Thyroid gland (tissue), 4 donors: Measurements from ENCODE around the gene TEX48. TPM values are rescaled to one million over a fixed set of nuclear protein-coding genes. Genes with fewer than 3 reads are reported as not detected.

Experiments
- DNase-seq, 2 donors: peaks; one replicate each; pipeline ENCODE4 v3.0.0-alpha.2; 2019
- H3K27ac ChIP-seq, 3 donors: fragments of 200-600 bp; sonication (generic); 1 replicate in 2 of 3; 2 replicates in 1 of 3; pipeline ENCODE4 v1.5.1; 2016 to 2019; ENCODE audit warnings: mild to moderate bottlenecking in 1 of 3, moderate library complexity in 1 of 3
- H3K27me3 ChIP-seq: fragments of 200-600 bp; sonication (generic); one replicate; pipeline ENCODE4 v1.5.1; 2019
- H3K36me3 ChIP-seq, 2 donors: fragments of 200-600 bp; sonication (generic); one replicate each; pipeline ENCODE4 v1.5.1; 2016 to 2019
- H3K4me1 ChIP-seq, 2 donors: fragments of 200-600 bp; sonication (generic); one replicate each; pipeline ENCODE4 v1.5.1; 2017 to 2019
- H3K4me3 ChIP-seq, 3 donors: fragments of 200-600 bp; sonication (generic); replicated peaks in 1 of 3; 1 replicate in 2 of 3; 2 replicates in 1 of 3; pipeline ENCODE4 v1.5.1; 2016; ENCODE audit warnings: mild to moderate bottlenecking in 1 of 3
- H3K9me3 ChIP-seq: fragments of 200-600 bp; sonication (generic); one replicate; pipeline ENCODE4 v1.5.1; 2017
- POLR2A ChIP-seq, 2 donors: fragments of 450-650 bp; IDR thresholded peaks; one replicate each; pipeline ENCODE4 v1.6.1; 2017; ENCODE audit warnings: antibody characterized with exemption in 2 of 2, mild to moderate bottlenecking in 2 of 2, moderate library complexity in 1 of 2
- WGBS, 2 donors: methylation state at CpG; one replicate each; pipeline ENCODE4 v1.1.5; 2017; 5-methylcytosine and 5-hydroxymethylcytosine counted together
- intact Hi-C: fragments of 100-400 bp; cut with DNase I; formaldehyde crosslinking; loops from one replicate; pipeline ENCODE4 v1.15.1; 2023
- total RNA-seq, 4 donors: library from RNA; depleted of rRNA; stranded (reverse); fragments of >200 nt; gene quantifications; one replicate each; pipeline ENCODE4 v1.2.3, GENCODE V29; 2016
- TF ChIP-seq, protein P1 (sequence below), 6 experiments: fragments of 200-600 bp in 3 of 6; fragments of 450-650 bp in 3 of 6; sonication (generic) in 3 of 6; IDR thresholded peaks; one replicate each; pipeline ENCODE4 v1.5.1; 2016 to 2019; ENCODE audit warnings: antibody characterized with exemption in 6 of 6, mild to moderate bottlenecking in 2 of 6, inconsistent platforms in 1 of 6, moderate library complexity in 1 of 6

The TEX48 gene
- total RNA-seq, 4 donors from 2014 or later: not detected

DNA sequence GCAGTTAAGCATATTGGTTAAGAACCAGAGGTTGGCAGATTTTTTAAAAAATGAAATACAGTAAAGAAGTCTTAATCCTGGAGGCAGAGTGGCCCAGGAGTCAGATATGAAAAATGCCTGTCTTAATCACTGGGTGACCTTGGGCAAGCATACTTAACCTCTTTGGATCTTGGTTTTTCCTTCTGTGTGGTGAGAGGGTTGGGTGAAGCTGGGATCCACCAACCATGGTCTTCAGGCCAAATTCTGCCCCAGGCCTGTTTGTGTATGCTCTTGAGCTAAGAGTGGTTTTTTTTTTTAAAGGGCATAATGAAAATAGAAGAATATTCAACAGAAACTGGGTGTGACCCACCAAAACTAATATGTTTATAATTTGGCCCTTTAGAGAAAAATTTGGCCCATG is 20.0 kb upstream of the TEX48 start:
- Histone ChIP-seq H3K4me1 (peaks cover 0 to 3% of the 10 kb centered on the region in 2 donors), H3K36me3 (no peaks in the 10 kb centered on the region), H3K4me3 (no peak overlapping the region), H3K9me3 (no peaks in the 10 kb centered on the region), H3K27me3 (no peaks in the 10 kb centered on the region), H3K27ac (no peak overlapping the region)
- no peak for TF ChIP-seq POLR2A (IDR thresholded peaks at IDR 0.05)
- TF ChIP-seq, protein P1, sequence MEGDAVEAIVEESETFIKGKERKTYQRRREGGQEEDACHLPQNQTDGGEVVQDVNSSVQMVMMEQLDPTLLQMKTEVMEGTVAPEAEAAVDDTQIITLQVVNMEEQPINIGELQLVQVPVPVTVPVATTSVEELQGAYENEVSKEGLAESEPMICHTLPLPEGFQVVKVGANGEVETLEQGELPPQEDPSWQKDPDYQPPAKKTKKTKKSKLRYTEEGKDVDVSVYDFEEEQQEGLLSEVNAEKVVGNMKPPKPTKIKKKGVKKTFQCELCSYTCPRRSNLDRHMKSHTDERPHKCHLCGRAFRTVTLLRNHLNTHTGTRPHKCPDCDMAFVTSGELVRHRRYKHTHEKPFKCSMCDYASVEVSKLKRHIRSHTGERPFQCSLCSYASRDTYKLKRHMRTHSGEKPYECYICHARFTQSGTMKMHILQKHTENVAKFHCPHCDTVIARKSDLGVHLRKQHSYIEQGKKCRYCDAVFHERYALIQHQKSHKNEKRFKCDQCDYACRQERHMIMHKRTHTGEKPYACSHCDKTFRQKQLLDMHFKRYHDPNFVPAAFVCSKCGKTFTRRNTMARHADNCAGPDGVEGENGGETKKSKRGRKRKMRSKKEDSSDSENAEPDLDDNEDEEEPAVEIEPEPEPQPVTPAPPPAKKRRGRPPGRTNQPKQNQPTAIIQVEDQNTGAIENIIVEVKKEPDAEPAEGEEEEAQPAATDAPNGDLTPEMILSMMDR (IDR thresholded peaks at IDR 0.05): no peak
- intact Hi-C loops: no loop called here
- no peak for DNase-seq

DNA sequence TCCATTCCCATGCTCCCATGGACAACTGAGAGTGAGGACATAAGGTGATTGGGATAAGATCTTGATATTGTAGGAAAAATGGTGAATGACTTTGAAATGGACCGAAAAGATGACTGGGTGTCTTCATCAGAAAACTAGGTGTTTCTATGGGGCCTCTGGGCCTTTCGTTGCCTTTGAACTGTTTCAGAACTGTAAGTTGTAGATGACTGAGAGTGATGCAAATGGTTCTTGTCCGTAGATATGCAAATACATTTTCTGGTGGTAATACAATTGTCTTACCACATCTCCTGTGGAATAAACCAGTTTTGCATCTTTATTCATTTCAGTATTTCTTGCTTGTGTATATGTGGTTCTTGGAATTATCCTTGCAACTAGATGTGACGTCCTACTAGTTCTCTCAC is 16.0 kb upstream of the TEX48 start:
- Histone ChIP-seq H3K36me3 (no peaks in the 10 kb centered on the region), H3K4me1 (peaks cover 3 to 7% of the 10 kb centered on the region in 2 donors), H3K27ac (no peak overlapping the region), H3K4me3 (no peak overlapping the region), H3K9me3 (no peaks in the 10 kb centered on the region), H3K27me3 (no peaks in the 10 kb centered on the region)
- 89 to 97% methylated on average over 4 of the region's 4 CpGs for WGBS, 2 donors
- no peak for DNase-seq
- intact Hi-C loops: no loop called here
- no peak for TF ChIP-seq POLR2A (IDR thresholded peaks at IDR 0.05)
- TF ChIP-seq, protein P1 (IDR thresholded peaks at IDR 0.05): no peak

DNA sequence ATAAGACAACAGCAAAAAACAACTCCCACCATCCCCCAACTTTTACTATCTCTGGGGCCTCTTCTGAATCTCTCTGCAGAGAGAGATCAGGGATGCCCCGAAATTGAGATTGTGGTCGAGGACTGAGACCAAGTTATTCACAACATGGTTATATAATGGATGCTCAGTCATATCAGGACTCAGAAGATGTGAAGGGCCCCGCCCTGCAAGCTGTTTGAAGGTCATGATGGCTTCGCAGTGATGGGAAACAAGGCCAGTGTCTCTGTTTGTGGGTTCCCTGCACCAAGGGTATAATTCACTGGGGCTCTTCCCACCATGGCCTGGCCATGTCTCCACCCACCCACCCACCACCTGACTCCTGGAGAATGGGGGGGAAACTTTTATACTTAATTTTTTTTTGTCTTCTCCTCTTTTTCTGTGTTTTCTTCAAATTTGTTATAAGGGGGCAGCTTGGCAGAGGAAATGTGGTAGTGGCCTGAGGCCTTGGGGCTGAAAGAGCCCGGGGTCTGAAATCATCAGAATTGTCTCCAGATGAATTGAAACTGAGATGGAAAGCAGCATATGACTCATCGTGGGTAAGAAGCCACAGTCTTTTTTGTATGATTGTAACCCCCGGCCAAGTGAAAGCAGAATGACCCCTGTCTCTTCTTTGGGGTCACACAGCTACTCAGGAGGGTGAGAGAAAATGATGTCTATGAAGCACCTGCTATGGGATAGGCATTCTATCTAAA is 15.0 kb upstream of the TEX48 start:
- H3K4me3 ChIP-seq: no peak overlapping the region
- no peak overlapping the region for H3K27ac ChIP-seq
- no peaks in the 10 kb centered on the region for H3K27me3 ChIP-seq
- peaks cover 3 to 9% of the 10 kb centered on the region in 2 donors for H3K4me1 ChIP-seq
- intact Hi-C loops: no loop called here
- no peak for TF ChIP-seq POLR2A (IDR thresholded peaks at IDR 0.05)
- TF ChIP-seq, protein P1 (IDR thresholded peaks at IDR 0.05): no peak
- no peaks in the 10 kb centered on the region for H3K36me3 ChIP-seq
- no peak for DNase-seq
- no peaks in the 10 kb centered on the region for H3K9me3 ChIP-seq
- 77 to 89% methylated on average over 7 of the region's 7 CpGs for WGBS, 2 donors

DNA sequence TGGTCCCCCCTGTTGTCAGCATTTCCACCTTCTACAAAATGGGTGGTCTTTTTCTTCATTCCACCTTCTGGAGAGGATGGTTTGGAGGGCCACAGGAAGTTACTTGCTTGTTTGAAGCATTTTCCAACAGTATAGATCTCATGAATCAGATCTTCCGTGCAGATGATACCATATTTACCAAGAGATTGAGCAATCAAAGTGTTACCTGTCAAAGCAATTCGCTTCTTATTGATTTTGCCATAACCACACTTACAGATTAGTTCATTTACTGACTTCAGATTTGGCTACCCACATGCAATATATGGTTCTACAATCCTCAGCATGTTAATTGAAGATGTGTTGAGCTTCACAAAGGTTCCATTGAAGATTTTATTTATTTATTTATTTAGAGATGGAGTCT is 14.0 kb upstream of the TEX48 start:
- 85 to 93% methylated on average over 2 of the region's 2 CpGs for WGBS, 2 donors
- no peaks in the 10 kb centered on the region for H3K27me3 ChIP-seq
- no peak overlapping the region for H3K4me3 ChIP-seq
- H3K36me3 ChIP-seq: no peaks in the 10 kb centered on the region
- TF ChIP-seq, protein P1 (IDR thresholded peaks at IDR 0.05): no peak
- TF ChIP-seq POLR2A (IDR thresholded peaks at IDR 0.05): no peak
- H3K9me3 ChIP-seq: no peaks in the 10 kb centered on the region
- DNase-seq: no peak
- no peak overlapping the region for H3K27ac ChIP-seq
- intact Hi-C loops: no loop called here
- H3K4me1 ChIP-seq: peaks cover 0 to 9% of the 10 kb centered on the region in 2 donors

DNA sequence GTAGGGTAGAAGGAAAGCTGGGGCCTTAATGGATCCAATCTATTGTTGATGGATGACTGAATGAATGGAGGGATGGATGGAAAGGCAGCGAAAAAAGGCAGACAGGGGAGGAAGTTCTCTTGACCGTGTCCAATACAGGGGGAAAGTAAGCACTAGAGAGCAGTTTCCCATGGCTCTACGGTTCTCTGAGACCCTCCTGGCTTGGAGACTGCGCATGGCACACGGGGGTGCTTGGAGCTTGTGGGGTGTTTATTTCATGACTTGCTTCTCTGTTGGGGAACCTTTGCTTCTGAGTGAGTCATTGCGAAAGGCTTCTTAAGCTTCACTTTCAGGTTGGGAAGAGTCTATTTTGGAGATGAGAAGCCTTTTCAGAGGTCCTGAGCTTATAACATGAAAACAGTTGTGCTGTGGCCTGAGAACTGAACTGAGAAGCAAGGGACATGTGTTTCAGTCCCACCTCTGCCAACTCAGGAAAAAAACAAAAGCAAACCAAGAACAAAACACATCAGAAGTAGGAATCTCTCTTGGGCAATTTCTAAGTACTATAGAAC is 12.8 kb upstream of the TEX48 start:
- H3K27ac ChIP-seq: no peak overlapping the region
- H3K36me3 ChIP-seq: no peaks in the 10 kb centered on the region
- no peak for DNase-seq
- H3K27me3 ChIP-seq: no peaks in the 10 kb centered on the region
- no peaks in the 10 kb centered on the region for H3K9me3 ChIP-seq
- whole genome bisulfite sequencing, 2 donors: 87% methylated on average over 6 of the region's 6 CpGs
- no peak overlapping the region for H3K4me3 ChIP-seq
- peaks cover 0 to 9% of the 10 kb centered on the region in 2 donors for H3K4me1 ChIP-seq
- intact Hi-C loops: no loop called here
- TF ChIP-seq POLR2A (IDR thresholded peaks at IDR 0.05): no peak
- TF ChIP-seq, protein P1 (IDR thresholded peaks at IDR 0.05): no peak
